GM12878 (cell line): ENCODE measurements around the gene EPDR1. TPM values are rescaled to one million over a fixed set of nuclear protein-coding genes. Genes with fewer than 3 reads are reported as not detected.

Source experiments
- BACH1 ChIP-seq: fragments of 450-650 bp; IDR thresholded peaks from 2 replicates; pipeline ENCODE4 v1.6.1; 2017; ENCODE audit warnings: mild to moderate bottlenecking, borderline replicate concordance
- BCL3 ChIP-seq: IDR thresholded peaks from 2 replicates; pipeline ENCODE4 v1.6.1; 2011; ENCODE audit warnings: borderline replicate concordance, low read depth, mild to moderate bottlenecking, moderate library complexity, low read length; ENCODE audit not compliant: insufficient read depth, poor library complexity, severe bottlenecking
- CBX5 ChIP-seq: sonication (generic); IDR thresholded peaks from 2 replicates; pipeline ENCODE4 v1.6.1; 2016; ENCODE audit warnings: low read depth, moderate library complexity, mild to moderate bottlenecking, inconsistent platforms
- CEBPB ChIP-seq, 2 experiments: fragments of 150-350 bp in 1 of 2; IDR thresholded peaks; 2 replicates each; pipeline ENCODE4 v1.6.1; 2012 to 2014; ENCODE audit warnings: low read depth in 2 of 2, low read length in 2 of 2, borderline replicate concordance in 1 of 2, inconsistent platforms in 1 of 2
- E2F4 ChIP-seq: IDR thresholded peaks from 2 replicates; pipeline ENCODE4 v1.6.1; 2012; ENCODE audit warnings: low read depth, low read length, improper control_type of control experiment
- E2F8 ChIP-seq: fragments of 450-650 bp; IDR thresholded peaks from 2 replicates; pipeline ENCODE4 v1.6.1; 2018; ENCODE audit warnings: mild to moderate bottlenecking, low read depth, moderate library complexity; ENCODE audit not compliant: partially characterized antibody
- FOS ChIP-seq: IDR thresholded peaks from 3 replicates; pipeline ENCODE4 v1.6.1; 2011; ENCODE audit warnings: borderline replicate concordance; ENCODE audit not compliant: insufficient read length; ENCODE audit errors: extremely low read depth
- IKZF2 ChIP-seq, 2 experiments: fragments of 450-650 bp; IDR thresholded peaks; 2 replicates each; pipeline ENCODE4 v1.6.1; 2017; ENCODE audit warnings: mild to moderate bottlenecking in 2 of 2, moderate library complexity in 2 of 2
- IRF3 ChIP-seq: fragments of 450-650 bp; IDR thresholded peaks from 2 replicates; pipeline ENCODE4 v1.6.1; 2014; ENCODE audit warnings: mild to moderate bottlenecking
- KDM1A ChIP-seq: fragments of 200-600 bp; sonication (generic); IDR thresholded peaks from 2 replicates; pipeline ENCODE4 v1.6.1; 2016; ENCODE audit warnings: borderline replicate concordance
- KLF5 ChIP-seq: fragments of 450-650 bp; IDR thresholded peaks from 2 replicates; pipeline ENCODE4 v1.6.1; 2014; ENCODE audit warnings: mild to moderate bottlenecking; ENCODE audit not compliant: partially characterized antibody
- MEF2B ChIP-seq: fragments of 450-650 bp; IDR thresholded peaks from 2 replicates; pipeline ENCODE4 v1.6.1; 2018; ENCODE audit warnings: mild to moderate bottlenecking, moderate library complexity; ENCODE audit not compliant: partially characterized antibody, poor library complexity, severe bottlenecking
- NFYA ChIP-seq: IDR thresholded peaks from 2 replicates; pipeline ENCODE4 v1.6.1; 2011; ENCODE audit warnings: low read depth, mild to moderate bottlenecking, low read length, improper control_type of control experiment, borderline replicate concordance
- NR2C1 ChIP-seq: fragments of 450-650 bp; IDR thresholded peaks from 2 replicates; pipeline ENCODE4 v1.6.1; 2017; ENCODE audit warnings: antibody characterized with exemption, mild to moderate bottlenecking, moderate library complexity
- NR2C2 ChIP-seq: IDR thresholded peaks from 2 replicates; pipeline ENCODE4 v1.6.1; 2011; ENCODE audit warnings: borderline replicate concordance, low read depth; ENCODE audit not compliant: control insufficient read depth, insufficient read length
- NRF1 ChIP-seq: conservative IDR thresholded peaks from 2 replicates; pipeline ENCODE4 v1.6.1; 2011; ENCODE audit warnings: mild to moderate bottlenecking, low read depth, low read length, improper control_type of control experiment
- POLR2A ChIP-seq: IDR thresholded peaks from 2 replicates; pipeline ENCODE4 v1.6.1; 2011; ENCODE audit warnings: low read depth, mild to moderate bottlenecking, low read length
- SIN3A ChIP-seq: IDR thresholded peaks from 2 replicates; pipeline ENCODE4 v1.6.1; 2012; ENCODE audit warnings: low read depth, low read length, improper control_type of control experiment
- SKIL ChIP-seq: fragments of 450-650 bp; IDR thresholded peaks from 2 replicates; pipeline ENCODE4 v1.6.1; 2017; ENCODE audit warnings: mild to moderate bottlenecking, low read depth, inconsistent platforms; ENCODE audit not compliant: poor library complexity, severe bottlenecking
- TAF1 ChIP-seq: IDR thresholded peaks from 2 replicates; pipeline ENCODE4 v1.6.1; 2011; ENCODE audit warnings: mild to moderate bottlenecking, low read depth, low read length, borderline replicate concordance
- ZBED1 ChIP-seq: IDR thresholded peaks from 2 replicates; pipeline ENCODE4 v1.6.1; 2016; ENCODE audit warnings: borderline replicate concordance
- ZNF384 ChIP-seq: IDR thresholded peaks from 2 replicates; pipeline ENCODE4 v1.6.1; 2012; ENCODE audit warnings: low read depth, mild to moderate bottlenecking, low read length, improper control_type of control experiment, borderline replicate concordance
- polyA plus RNA-seq, 11 experiments: library from polyadenylated mRNA; depleted of rRNA in 4 of 11; unstranded in 6 of 11; stranded (reverse) in 5 of 11; fragments of >200 nt; fragmentation: Nextera tagmentation in 4 of 11; fragmentation: Illumina TruSeq in 1 of 11; extraction: Ambion mirVana in 4 of 11; extraction: Trizol in 1 of 11; gene quantifications; 1 replicate in 1 of 11; 2 replicates in 10 of 11; pipeline versions ENCODE4 v1.2.1 to v1.2.3, GENCODE V29; 2011 to 2016; ENCODE audit warnings: inconsistent platforms in 2 of 11, missing spikeins in 2 of 11, low read depth in 1 of 11
- total RNA-seq, 4 experiments: library from RNA; depleted of rRNA in 3 of 4; stranded (reverse); fragments of >200 nt in 3 of 4; fragmentation: Illumina TruSeq in 1 of 4; extraction: Trizol in 1 of 4; gene quantifications; 2 replicates each; pipeline versions ENCODE4 v1.2.1 to v1.2.3, GENCODE V29; 2013 to 2021

Gene EPDR1
- total and polyA plus RNA-seq, 10 of the 15 experiments (the other 5 are each of a cell fraction or from before 2014, with no cell fraction given) = 1.2 to 18.8 (median 4.7) TPM

- TF ChIP-seq CEBPB (IDR thresholded peaks at IDR 0.05; ENCODE audit: borderline replicate concordance in 1 of 2, low read depth in 2 of 2, low read length in 2 of 2) (no peak), ZBED1 (no peak), TAF1 (no peak), FOS (no peak), SIN3A (no peak), NRF1 (no peak), KLF5 (no peak), SKIL (no peak), NFYA (no peak), E2F8 (no peak), IRF3 (no peak), CBX5 (no peak), MEF2B (peak; percentile 88), E2F4 (no peak), NR2C2 (peak; percentile 49), ZNF384 (no peak), KDM1A (no peak), NR2C1 (peak; percentile 83), IKZF2 (IDR thresholded peaks at IDR 0.05) (peak; percentile 90), BACH1 (no peak; the same call in 1 of the 2 replicates), BCL3 (no peak), POLR2A (no peak)
Measured at GRCh38 chr7:37942934-37943610, 22.6 kb downstream of the EPDR1 start (continued).
